ENCODE results near the gene FOXE1. TPM values are rescaled to one million over a fixed set of nuclear protein-coding genes. Genes with fewer than 3 reads are reported as not detected.

Gene FOXE1
- total RNA-seq, 3 donors from 2014 or later = not detected

- DNase-seq (no peak), ATAC-seq (no peak)
- intact Hi-C loops (cut with DNase I, micrococcal nuclease) = no loop called here
- Histone ChIP-seq H3K36me3 (ENCODE audit: low read depth) (no peaks in the 10 kb centered on the region), H3K4me3 (no peak overlapping the region), H3K9me3 (no peaks in the 10 kb centered on the region), H3K4me1 (ENCODE audit: low read depth) (no peaks in the 10 kb centered on the region)
- no peak for TF ChIP-seq CTCF (IDR thresholded peaks at IDR 0.05)
Measured at GRCh38 chr9:97819735-97820134, 33.3 kb upstream of the FOXE1 start.

- intact Hi-C loops (cut with DNase I, micrococcal nuclease) = no loop called here
- no peak overlapping the region for H3K4me3 ChIP-seq
- no peak for ATAC-seq
- DNase-seq = no peak
- H3K36me3 ChIP-seq (ENCODE audit: low read depth) = no peaks in the 10 kb centered on the region
- no peak for TF ChIP-seq CTCF (IDR thresholded peaks at IDR 0.05)
- no peaks in the 10 kb centered on the region for H3K9me3 ChIP-seq
- no peaks in the 10 kb centered on the region for H3K4me1 ChIP-seq (ENCODE audit: low read depth)
Measured at GRCh38 chr9:97820373-97820772, 32.7 kb upstream of the FOXE1 start.

GRCh38 chr9:97830884-97831829, 21.9 kb upstream of the FOXE1 start:
- DNase-seq (no peak), ATAC-seq (no peak)
- no peaks in the 10 kb centered on the region for H3K36me3 ChIP-seq (ENCODE audit: low read depth)
- no peaks in the 10 kb centered on the region for H3K9me3 ChIP-seq
- TF ChIP-seq CTCF (IDR thresholded peaks at IDR 0.05) = no peak
- intact Hi-C loops (cut with DNase I, micrococcal nuclease) = no loop called here
- no peak overlapping the region for H3K4me3 ChIP-seq
- no peaks in the 10 kb centered on the region for H3K4me1 ChIP-seq (ENCODE audit: low read depth)

GRCh38 chr9:97831843-97832636, 21.0 kb upstream of the FOXE1 start:
- no peak for DNase-seq
- Histone ChIP-seq H3K4me1 (ENCODE audit: low read depth) (no peaks in the 10 kb centered on the region), H3K36me3 (ENCODE audit: low read depth) (no peaks in the 10 kb centered on the region), H3K9me3 (no peaks in the 10 kb centered on the region), H3K4me3 (no peak overlapping the region)
- no peak for TF ChIP-seq CTCF (IDR thresholded peaks at IDR 0.05)
- intact Hi-C loops (cut with DNase I, micrococcal nuclease) = no loop called here
- ATAC-seq = no peak

- no peak for TF ChIP-seq CTCF (IDR thresholded peaks at IDR 0.05)
- DNase-seq (no peak), ATAC-seq (no peak)
- intact Hi-C loops (cut with DNase I, micrococcal nuclease) = no loop called here
- Histone ChIP-seq H3K4me3 (no peak overlapping the region), H3K36me3 (ENCODE audit: low read depth) (no peaks in the 10 kb centered on the region), H3K9me3 (no peaks in the 10 kb centered on the region), H3K4me1 (ENCODE audit: low read depth) (no peaks in the 10 kb centered on the region)
Measured at GRCh38 chr9:97840521-97840920, 12.5 kb upstream of the FOXE1 start.

All from mucosa of descending colon (tissue), 3 donors.